Stimulated activated CD4-positive, alpha-beta T cell treated with anti-CD3 and anti-CD28 coated beads, Interleukin-12 subunit alpha, Interleukin-12 subunit beta, amount 100 ng/mL, for 24 hours (primary cell): ENCODE data around the gene PDE4D.

Source experiments
- DNase-seq, 2 experiments: peaks; one replicate each; pipeline ENCODE4 v3.0.0-alpha.2; 2020; ENCODE audit warnings: low read depth in 2 of 2

The PDE4D gene

GRCh38 chr5:59838989-59839388 is 54.5 kb downstream of the PDE4D start:
- no peak for DNase-seq

GRCh38 chr5:59838067-59838466 is 55.5 kb downstream of the PDE4D start:
- DNase-seq, result no peak

GRCh38 chr5:59837071-59837470 is 56.5 kb downstream of the PDE4D start:
- DNase-seq, result no peak

- DNase-seq, result no peak
These were observed 57.7 kb downstream of the PDE4D start for GRCh38 chr5:59835800-59836199.

GRCh38 chr5:59833448-59833847 is 60.1 kb downstream of the PDE4D start:
- DNase-seq, result no peak

GRCh38 chr5:59832577-59833301 is 60.8 kb downstream of the PDE4D start:
- no peak for DNase-seq

- DNase-seq, result no peak
These were observed 62.1 kb downstream of the PDE4D start for GRCh38 chr5:59831326-59832010.

- DNase-seq, result no peak
These were observed 62.9 kb downstream of the PDE4D start for GRCh38 chr5:59830536-59831200.

- no peak for DNase-seq
These were observed 63.6 kb downstream of the PDE4D start for GRCh38 chr5:59829922-59830321.

- no peak for DNase-seq
These were observed 64.1 kb downstream of the PDE4D start for GRCh38 chr5:59829386-59829785.

GRCh38 chr5:59828623-59829022 is 64.9 kb downstream of the PDE4D start:
- no peak for DNase-seq

- DNase-seq, result no peak
These were observed 66.5 kb downstream of the PDE4D start for GRCh38 chr5:59826996-59827395.

GRCh38 chr5:59823420-59823819 is 70.1 kb downstream of the PDE4D start:
- DNase-seq, result no peak

GRCh38 chr5:59819806-59820205 is 73.7 kb downstream of the PDE4D start:
- no peak for DNase-seq

GRCh38 chr5:59817536-59817935 is 76.0 kb downstream of the PDE4D start:
- DNase-seq, result no peak

- no peak for DNase-seq
These were observed 76.7 kb downstream of the PDE4D start for GRCh38 chr5:59816654-59817300.

- no peak for DNase-seq
These were observed 79.0 kb downstream of the PDE4D start for GRCh38 chr5:59814537-59814872.

- no peak for DNase-seq
These were observed 79.6 kb downstream of the PDE4D start for GRCh38 chr5:59813761-59814536.

- peak; percentile 31 to 59 for DNase-seq
These were observed 83.5 kb downstream of the PDE4D start for GRCh38 chr5:59810041-59810440.

- no peak for DNase-seq
These were observed 85.7 kb downstream of the PDE4D start for GRCh38 chr5:59807806-59808205.

- no peak for DNase-seq
These were observed 93.1 kb downstream of the PDE4D start for GRCh38 chr5:59800347-59800893.
